CD4-positive, alpha-beta T cell (primary cell): ENCODE measurements around the gene KRTAP5-3. TPM values are rescaled to one million over a fixed set of nuclear protein-coding genes. Genes with fewer than 3 reads are reported as not detected.
"Not testable (repeated sequence)": the region's sequence is repeated elsewhere in the genome, so short reads cannot be mapped to it uniquely, and the experiment has no call there.

Experiments
- ATAC-seq: fragments of 200-7000 bp; cut with Tn5 transposase; one replicate; pipeline ENCODE4 v1.10.0; 2022; ENCODE audit warnings: mild to moderate bottlenecking; ENCODE audit not compliant: poor library complexity
- CTCF ChIA-PET: fragments of 350-600 bp; sonication (Branson Sonifier 250); formaldehyde crosslinking; loops from one replicate; lab custom pipeline; 2021; ENCODE audit warnings: antibody characterized with exemption, inconsistent platforms; lab: Charles Lee
- POLR2A ChIA-PET: fragments of 350-600 bp; sonication (Branson Sonifier 250); formaldehyde crosslinking; loops from one replicate; lab custom pipeline; 2021; ENCODE audit warnings: antibody characterized with exemption, inconsistent platforms; lab: Charles Lee
- DNase-seq, 14 experiments: peaks; one replicate each; pipeline ENCODE4 v3.0.0-alpha.2; 2013 to 2020; ENCODE audit warnings: mixed read lengths in 2 of 14
- H3K27ac ChIP-seq, 2 donors: one replicate each; pipeline versions ENCODE4 v1.5.1 to v1.7.0; 2013; ENCODE audit warnings: low read length in 2 of 2, low read depth in 1 of 2, mild to moderate bottlenecking in 1 of 2
- H3K27me3 ChIP-seq, 2 experiments: 1 replicate in 1 of 2; 2 replicates in 1 of 2; pipeline versions ENCODE4 v1.6.1 to v1.7.0; 2013; ENCODE audit warnings: low read length in 2 of 2, control low read depth in 1 of 2, mild to moderate bottlenecking in 1 of 2, moderate library complexity in 1 of 2; ENCODE audit not compliant: insufficient read depth in 2 of 2, control insufficient read depth in 1 of 2
- H3K36me3 ChIP-seq: one replicate; pipeline ENCODE4 v1.6.1; 2013; ENCODE audit warnings: low read length, control low read depth; ENCODE audit not compliant: insufficient read depth
- H3K4me1 ChIP-seq: one replicate; pipeline ENCODE4 v1.6.1; 2013; ENCODE audit warnings: low read length, control low read depth; ENCODE audit not compliant: insufficient read depth
- H3K4me3 ChIP-seq: one replicate; pipeline ENCODE4 v1.5.1; 2013; ENCODE audit warnings: mild to moderate bottlenecking, low read length, moderate library complexity
- H3K9me3 ChIP-seq, 2 experiments: 1 replicate in 1 of 2; 2 replicates in 1 of 2; pipeline versions ENCODE4 v1.6.1 to v1.7.0; 2013; ENCODE audit warnings: low read length in 2 of 2, mild to moderate bottlenecking in 2 of 2, control low read depth in 1 of 2, moderate library complexity in 1 of 2; ENCODE audit not compliant: control insufficient read depth in 1 of 2, insufficient read depth in 1 of 2
- H3K27ac Mint-ChIP-seq: one replicate; pipeline ENCODE4 v1.8.0; 2020; ENCODE audit warnings: mixed read lengths
- H3K27me3 Mint-ChIP-seq: one replicate; pipeline ENCODE4 v1.8.0; 2021; ENCODE audit warnings: mixed read lengths
- H3K36me3 Mint-ChIP-seq: one replicate; pipeline ENCODE4 v1.8.0; 2021; ENCODE audit warnings: low read depth, mixed read lengths
- H3K4me1 Mint-ChIP-seq: one replicate; pipeline ENCODE4 v1.8.0; 2021; ENCODE audit warnings: low read depth, mixed read lengths
- H3K4me3 Mint-ChIP-seq: one replicate; pipeline ENCODE4 v1.8.0; 2020; ENCODE audit warnings: mild to moderate bottlenecking, mixed read lengths
- H3K9me3 Mint-ChIP-seq: one replicate; pipeline ENCODE4 v1.8.0; 2020; ENCODE audit warnings: mixed read lengths
- intact Hi-C, 2 experiments: fragments of 100-400 bp; cut with DNase I in 1 of 2; cut with micrococcal nuclease in 1 of 2; formaldehyde crosslinking; loops; one replicate each; pipeline versions ENCODE4 v1.15.1 to v1.9.0; 2023 to 2025; cut with DNase I, micrococcal nuclease
- total RNA-seq, 174 experiments: library from RNA in 2 of 174; stranded (reverse) in 2 of 174; gene quantifications; one replicate each; pipeline ENCODE4 v1.2.3 and lab custom pipeline; 2021 to 2026
- TF ChIP-seq, protein P1 (sequence below): fragments of 200-600 bp; IDR thresholded peaks from one replicate; pipeline ENCODE4 v1.8.0; 2022; ENCODE audit warnings: antibody characterized with exemption, mild to moderate bottlenecking

The KRTAP5-3 gene
- total RNA-seq, 2 experiments from 2014 or later = not detected

GRCh38 chr11:1597331-1597993, 10.8 kb downstream of the KRTAP5-3 start:
- Mint-ChIP-seq H3K9me3 (no peaks in the 10 kb centered on the region), H3K27ac (no peak overlapping the region), H3K27me3 (peaks cover 64% of the 10 kb centered on the region), H3K4me1 (peaks cover 13% of the 10 kb centered on the region), H3K4me3 (no peak overlapping the region), H3K36me3 (no peaks in the 10 kb centered on the region)
- TF ChIP-seq, protein P1, sequence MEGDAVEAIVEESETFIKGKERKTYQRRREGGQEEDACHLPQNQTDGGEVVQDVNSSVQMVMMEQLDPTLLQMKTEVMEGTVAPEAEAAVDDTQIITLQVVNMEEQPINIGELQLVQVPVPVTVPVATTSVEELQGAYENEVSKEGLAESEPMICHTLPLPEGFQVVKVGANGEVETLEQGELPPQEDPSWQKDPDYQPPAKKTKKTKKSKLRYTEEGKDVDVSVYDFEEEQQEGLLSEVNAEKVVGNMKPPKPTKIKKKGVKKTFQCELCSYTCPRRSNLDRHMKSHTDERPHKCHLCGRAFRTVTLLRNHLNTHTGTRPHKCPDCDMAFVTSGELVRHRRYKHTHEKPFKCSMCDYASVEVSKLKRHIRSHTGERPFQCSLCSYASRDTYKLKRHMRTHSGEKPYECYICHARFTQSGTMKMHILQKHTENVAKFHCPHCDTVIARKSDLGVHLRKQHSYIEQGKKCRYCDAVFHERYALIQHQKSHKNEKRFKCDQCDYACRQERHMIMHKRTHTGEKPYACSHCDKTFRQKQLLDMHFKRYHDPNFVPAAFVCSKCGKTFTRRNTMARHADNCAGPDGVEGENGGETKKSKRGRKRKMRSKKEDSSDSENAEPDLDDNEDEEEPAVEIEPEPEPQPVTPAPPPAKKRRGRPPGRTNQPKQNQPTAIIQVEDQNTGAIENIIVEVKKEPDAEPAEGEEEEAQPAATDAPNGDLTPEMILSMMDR = no peak
- Histone ChIP-seq H3K27ac (no peak overlapping the region), H3K4me1 (peaks cover 7% of the 10 kb centered on the region), H3K36me3 (no peaks in the 10 kb centered on the region), H3K9me3 (no peaks in the 10 kb centered on the region), H3K4me3 (no peak overlapping the region), H3K27me3 (peaks cover 4 to 10% of the 10 kb centered on the region in 2 experiments)
- intact Hi-C loops = no loop called here
- CTCF ChIA-PET = no interaction called here
- no peak for DNase-seq
- no peak for ATAC-seq
- POLR2A ChIA-PET = interaction anchor here (0.6 to 1.2 kb wide), 3 partner anchors 8 to 961 kb away, joined by 3 read pairs; no protein-coding TSS in a partner anchor

- CTCF ChIA-PET, H3K4me3 Mint-ChIP-seq, H3K9me3 ChIP-seq, DNase-seq, H3K4me1 ChIP-seq, H3K9me3 Mint-ChIP-seq, H3K36me3 ChIP-seq, POLR2A ChIA-PET, intact Hi-C loops, H3K27ac Mint-ChIP-seq, H3K27ac ChIP-seq, H3K36me3 Mint-ChIP-seq, ATAC-seq, H3K4me3 ChIP-seq: not testable (repeated sequence)
- H3K4me1 Mint-ChIP-seq = peaks cover 13% of the 10 kb centered on the region
- peaks cover 60% of the 10 kb centered on the region for H3K27me3 Mint-ChIP-seq
- peaks cover 4 to 12% of the 10 kb centered on the region in 2 experiments for H3K27me3 ChIP-seq
These were observed 11.6 kb downstream of the KRTAP5-3 start for GRCh38 chr11:1596576-1597121.

GRCh38 chr11:1595994-1596575, 12.2 kb downstream of the KRTAP5-3 start:
- H3K4me3 ChIP-seq, H3K9me3 ChIP-seq, H3K4me1 ChIP-seq, ATAC-seq, H3K27ac Mint-ChIP-seq, DNase-seq, H3K36me3 Mint-ChIP-seq, POLR2A ChIA-PET, H3K27ac ChIP-seq, H3K4me3 Mint-ChIP-seq, H3K36me3 ChIP-seq, H3K9me3 Mint-ChIP-seq: not testable (repeated sequence)
- peaks cover 4 to 12% of the 10 kb centered on the region in 2 experiments for H3K27me3 ChIP-seq
- Mint-ChIP-seq H3K4me1 (peaks cover 13% of the 10 kb centered on the region), H3K27me3 (peaks cover 57% of the 10 kb centered on the region)
- CTCF ChIA-PET = interaction anchor here (1.4 kb wide), 1 partner anchor 22 kb away, joined by 9 read pairs; no protein-coding TSS in a partner anchor
- intact Hi-C loops = loop anchor here in 1 of 2 experiments (2.0 kb wide), 1 partner anchor 33 kb away; the partner anchor contains the start of gene KRTAP5-5

- Histone ChIP-seq H3K9me3 (peaks cover 0 to 9% of the 10 kb centered on the region in 2 experiments), H3K27me3 (peaks cover 0 to 2% of the 10 kb centered on the region in 2 experiments), H3K4me1 (peaks cover 34% of the 10 kb centered on the region), H3K4me3 (no peak overlapping the region), H3K27ac (no peak overlapping the region), H3K36me3 (no peaks in the 10 kb centered on the region)
- peaks cover 39% of the 10 kb centered on the region for H3K27me3 Mint-ChIP-seq
- intact Hi-C loops = no loop called here
- CTCF ChIA-PET = no interaction called here
- no peak for ATAC-seq
- peaks cover 31% of the 10 kb centered on the region for H3K4me1 Mint-ChIP-seq
- POLR2A ChIA-PET = no interaction called here
- no peak overlapping the region for H3K27ac Mint-ChIP-seq
- TF ChIP-seq, protein P1 = no peak
- peaks cover 5% of the 10 kb centered on the region for H3K36me3 Mint-ChIP-seq
- H3K4me3 Mint-ChIP-seq = no peak overlapping the region
- DNase-seq = no peak
- no peaks in the 10 kb centered on the region for H3K9me3 Mint-ChIP-seq
These were observed 15.6 kb downstream of the KRTAP5-3 start for GRCh38 chr11:1592628-1593027.
